K562 (cell line): ENCODE results near the gene CCDC54.

Experiments
- ARID3B ChIP-seq: fragments of 250-450 bp; sonication (Bioruptor Pico); IDR thresholded peaks from 2 replicates; pipeline ENCODE4 v1.4.0; 2020; ENCODE audit warnings: borderline replicate concordance
- CBX1 ChIP-seq: sonication (generic); IDR thresholded peaks from 2 replicates; pipeline ENCODE4 v1.6.1; 2016; ENCODE audit warnings: antibody characterized with exemption, low read depth, mild to moderate bottlenecking
- CHD1 ChIP-seq: fragments of 200-600 bp; sonication (generic); IDR thresholded peaks from one replicate; pipeline ENCODE4 v1.6.1; 2012; ENCODE audit warnings: mild to moderate bottlenecking, moderate library complexity, low read length, inconsistent platforms
- CHD4 ChIP-seq: fragments of 200-600 bp; sonication (generic); IDR thresholded peaks from 3 replicates; pipeline ENCODE4 v1.6.1; 2012; ENCODE audit warnings: low read depth, mild to moderate bottlenecking, mixed read lengths, low read length, inconsistent platforms; ENCODE audit not compliant: insufficient read depth, insufficient replicate concordance, poor library complexity, severe bottlenecking
- CTCF ChIP-seq, 3 experiments: IDR thresholded peaks in 2 of 3; conservative IDR thresholded peaks in 1 of 3; 2 replicates each; pipeline ENCODE4 v1.5.1; 2011 to 2012; ENCODE audit warnings: low read length in 3 of 3, mild to moderate bottlenecking in 3 of 3, control low read depth in 2 of 3, improper control_type of control experiment in 1 of 3, inconsistent platforms in 1 of 3, low read depth in 1 of 3, mixed read lengths in 1 of 3, moderate library complexity in 1 of 3; ENCODE audit not compliant: insufficient read depth in 2 of 3
- FOXJ3 ChIP-seq: sonication (generic); formaldehyde crosslinking; IDR thresholded peaks from 2 replicates; pipeline ENCODE4 v1.4.0; 2020; ENCODE audit warnings: mild to moderate bottlenecking, missing genetic modification reagents
- RHOXF2B ChIP-seq: fragments of 250-450 bp; sonication (Bioruptor Pico); conservative IDR thresholded peaks from 2 replicates; pipeline ENCODE4 v1.5.1; 2021
- ZNF592 ChIP-seq: fragments of 450-650 bp; IDR thresholded peaks from 2 replicates; pipeline ENCODE4 v1.6.1; 2017; ENCODE audit warnings: antibody characterized with exemption, mild to moderate bottlenecking

GRCh38 chr3:107384907-107385306 is 7.7 kb downstream of the CCDC54 start:
- TF ChIP-seq CHD1 (no peak), ARID3B (CRISPR knock-in tag) (no peak), CTCF (IDR thresholded peaks at IDR 0.05 in 2 of 3, conservative IDR thresholded peaks at IDR 0.05 in 1 of 3; ENCODE audit: insufficient read depth in 2 of 3, low read depth in 1 of 3, low read length in 3 of 3) (no peak), CBX1 (no peak), RHOXF2B (CRISPR knock-in tag) (no peak), ZNF592 (no peak), FOXJ3 (CRISPR knock-in tag) (no peak), CHD4 (no peak)
